HG03060 (cell line): ENCODE results near the gene MAGI2.

Experiments used
- ATAC-seq: cut with Tn5 transposase; IDR thresholded peaks from one replicate; pipeline ENCODE4 v1.9.1; 2021; ENCODE audit warnings: low read depth, moderate number of reproducible peaks; ENCODE audit not compliant: unreplicated experiment

MAGI2 gene

DNA sequence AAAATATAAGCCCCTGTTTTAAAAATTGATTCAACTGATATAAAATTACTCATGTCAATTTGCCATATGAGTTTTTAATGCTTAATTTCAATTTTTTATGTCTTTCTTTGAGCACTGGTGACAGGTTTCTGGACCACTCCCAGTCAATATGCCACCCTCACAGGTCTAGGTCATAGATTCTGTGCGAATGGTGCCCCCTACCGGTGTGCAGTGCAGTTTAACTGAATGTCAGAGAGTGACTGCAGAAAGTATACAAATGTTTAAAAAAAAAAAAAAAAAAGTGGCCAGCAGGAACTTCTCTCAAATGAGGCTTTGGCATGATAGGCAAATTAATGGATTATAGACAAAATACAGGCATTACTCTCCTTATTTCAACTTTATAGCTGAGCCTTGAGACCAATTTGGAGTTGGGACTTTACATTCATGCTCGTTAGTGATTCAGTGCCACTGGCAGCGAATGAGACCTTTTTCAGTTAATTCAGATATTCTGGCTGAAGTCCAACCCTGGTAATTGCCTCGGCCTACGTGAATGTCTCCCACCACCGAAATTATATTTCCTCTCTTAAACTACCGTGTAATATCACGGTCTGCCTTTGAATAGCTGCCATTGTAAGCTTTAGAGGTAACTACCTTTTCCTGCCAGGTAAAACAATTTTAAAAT lies 1227.3 kb downstream of the MAGI2 start:
- ATAC-seq = no peak

DNA sequence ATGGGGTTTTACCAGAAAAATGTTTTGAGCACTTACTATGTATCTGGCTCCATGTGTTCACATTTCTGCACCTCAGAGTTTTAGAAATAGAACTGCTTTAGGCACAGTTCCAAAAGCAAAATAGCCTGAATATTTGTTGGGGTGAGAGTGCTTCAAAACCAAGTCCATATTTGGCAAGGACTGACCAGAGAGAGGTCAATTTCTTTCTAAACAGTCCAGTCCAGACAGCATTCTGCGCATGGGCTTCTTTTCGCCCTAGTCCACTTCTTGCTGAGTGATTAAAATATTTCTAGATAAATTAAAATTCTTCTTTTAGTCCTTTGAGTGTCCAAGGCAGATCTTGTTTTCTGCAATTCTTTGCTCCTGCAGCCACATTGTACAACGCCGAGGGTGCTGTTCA lies 1227.9 kb downstream of the MAGI2 start:
- ATAC-seq = no peak

GRCh38 chr7:78224923-78225322 lies 1228.5 kb downstream of the MAGI2 start:
- no peak for ATAC-seq

DNA sequence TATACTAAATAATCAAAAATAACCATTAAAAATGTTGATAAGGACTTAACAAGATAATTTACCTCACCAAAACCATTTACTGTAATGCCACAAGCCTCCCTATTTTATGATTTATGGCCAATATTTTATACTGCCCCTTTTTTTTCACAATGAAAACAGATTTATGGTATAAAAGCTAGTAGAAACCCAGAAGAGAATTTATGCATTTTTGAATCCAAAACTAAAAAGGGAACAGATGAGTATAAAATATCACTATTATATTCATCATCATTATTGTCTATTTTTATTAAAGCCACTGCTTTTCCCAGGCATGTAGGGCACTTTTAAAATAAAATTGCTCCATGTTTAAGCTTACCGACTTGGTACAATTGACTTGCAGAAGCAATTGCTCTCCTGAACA lies 1229.9 kb downstream of the MAGI2 start:
- no peak for ATAC-seq

DNA sequence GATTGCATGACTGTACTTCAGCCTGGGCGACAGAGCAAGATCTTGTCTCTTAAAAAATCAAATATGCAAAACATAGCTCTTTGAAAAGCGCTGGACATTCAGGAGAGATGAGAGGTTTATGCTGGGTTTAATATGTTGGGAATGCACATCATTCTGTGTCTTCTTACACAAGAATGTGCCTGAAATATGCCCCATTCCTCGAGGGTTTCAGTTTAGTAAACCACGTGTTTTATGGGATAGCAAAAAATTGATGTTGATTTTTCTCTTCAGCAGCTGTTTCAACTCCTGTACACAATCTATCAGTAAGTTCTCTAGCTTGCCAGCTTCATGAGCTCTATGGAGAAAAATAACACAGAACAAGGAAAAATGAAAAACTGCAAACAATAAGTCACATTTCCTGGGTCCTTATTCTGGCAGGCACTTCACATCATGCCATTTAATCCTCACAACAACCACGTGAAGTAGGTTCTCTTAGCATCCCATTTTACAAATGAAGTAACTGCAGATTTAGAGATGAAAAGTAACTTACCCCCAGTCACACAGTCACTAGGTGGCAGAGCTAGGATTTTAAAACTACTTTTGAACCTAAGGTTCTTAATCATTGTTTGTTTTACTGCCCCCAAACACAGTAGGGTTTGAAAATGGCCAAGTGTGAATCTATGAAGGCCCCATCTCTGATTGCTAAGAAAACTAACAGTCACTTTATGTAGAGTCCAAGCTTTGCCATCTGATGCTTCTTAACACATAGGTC lies 1231.3 kb downstream of the MAGI2 start:
- ATAC-seq = no peak

DNA sequence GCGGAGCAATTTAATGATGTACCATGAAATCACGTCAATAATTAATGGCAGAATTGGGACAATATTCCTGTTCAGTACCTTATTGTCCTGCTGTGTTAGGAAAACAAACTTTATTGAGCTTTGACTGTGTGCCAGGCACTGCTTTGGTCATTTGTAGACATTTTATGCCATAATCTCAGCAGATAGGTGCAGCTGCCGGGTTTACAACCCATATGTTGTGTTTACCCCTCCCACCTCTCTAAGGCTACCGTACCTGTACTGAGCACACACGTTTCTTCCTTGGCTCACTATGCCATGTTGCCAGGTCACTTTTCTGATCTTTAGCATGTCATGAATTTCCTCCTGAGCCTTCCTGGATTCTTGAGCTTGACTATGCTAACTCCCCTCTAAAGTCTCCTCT lies 1232.7 kb downstream of the MAGI2 start:
- ATAC-seq = no peak

GRCh38 chr7:78218876-78219275 lies 1234.6 kb downstream of the MAGI2 start:
- ATAC-seq = no peak

- no peak for ATAC-seq
These were observed 1235.4 kb downstream of the MAGI2 start for GRCh38 chr7:78218051-78218450.

- ATAC-seq = no peak
These were observed 1238.3 kb downstream of the MAGI2 start for GRCh38 chr7:78215199-78215598.

GRCh38 chr7:78213402-78213801 lies 1240.1 kb downstream of the MAGI2 start:
- ATAC-seq = no peak

DNA sequence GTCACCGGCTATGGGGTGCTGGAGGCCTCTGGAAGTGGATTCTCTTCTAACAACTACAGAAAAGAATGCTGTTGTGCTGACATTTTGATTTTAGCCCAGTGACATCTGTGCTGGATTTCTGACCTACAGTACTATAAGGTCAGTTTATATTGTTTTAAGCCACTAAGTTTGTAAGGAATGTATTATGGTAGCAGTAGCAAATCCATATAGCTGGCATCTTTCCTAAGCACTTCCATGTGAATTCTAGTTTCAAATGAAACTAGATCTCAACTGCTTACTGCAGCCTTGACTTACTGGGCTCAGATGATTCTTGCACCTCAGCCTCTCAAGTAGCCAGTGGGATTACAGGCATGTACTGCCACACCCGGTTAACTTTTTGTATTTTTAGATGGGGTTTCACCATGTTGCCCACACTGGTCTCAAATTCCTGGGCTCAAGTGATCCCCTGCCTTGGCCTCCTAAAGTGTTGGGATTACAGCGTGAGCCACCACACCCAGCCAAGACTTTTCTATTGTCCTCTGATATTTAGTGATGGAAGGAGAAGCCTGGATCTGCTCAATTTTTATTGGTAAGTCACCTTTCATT lies 1240.9 kb downstream of the MAGI2 start:
- ATAC-seq = no peak

DNA sequence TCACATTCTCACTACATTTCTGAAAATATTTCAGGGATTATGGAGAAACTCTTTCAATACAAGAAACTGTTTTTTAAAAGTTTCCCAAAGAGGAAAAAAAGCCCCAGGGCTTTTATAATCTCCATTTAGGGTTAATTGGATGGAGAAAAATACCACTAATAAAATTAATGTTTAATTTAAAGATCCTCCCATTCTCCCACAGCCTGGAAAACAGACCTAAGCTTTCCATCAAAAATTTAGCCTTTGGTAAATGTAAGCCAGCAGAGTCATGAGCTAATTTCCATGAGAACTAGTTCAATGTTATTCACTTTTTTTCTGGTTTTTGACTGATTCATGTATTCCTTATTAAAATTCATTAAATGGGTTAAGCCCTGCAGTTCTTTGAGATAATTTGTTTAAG lies 1246.2 kb downstream of the MAGI2 start:
- ATAC-seq = no peak

DNA sequence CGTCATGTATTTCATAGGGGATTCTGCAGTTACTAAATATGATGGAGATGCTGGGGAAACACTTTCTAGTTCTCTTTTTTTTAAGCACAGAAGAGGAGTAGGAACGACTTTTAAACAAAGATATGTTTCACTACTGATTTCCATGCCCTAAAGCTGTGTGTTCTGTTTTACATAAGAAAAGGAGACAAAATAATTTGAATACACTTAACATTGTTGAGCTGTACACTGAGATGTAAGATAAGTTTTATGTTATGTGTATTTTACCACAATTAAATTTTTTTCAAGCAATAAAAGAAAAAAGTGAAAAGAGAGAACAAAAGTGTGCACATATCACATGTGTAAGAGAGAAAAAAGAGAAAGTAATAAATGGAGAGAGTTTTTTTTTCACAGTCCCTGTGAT lies 1246.7 kb downstream of the MAGI2 start:
- ATAC-seq = no peak

DNA sequence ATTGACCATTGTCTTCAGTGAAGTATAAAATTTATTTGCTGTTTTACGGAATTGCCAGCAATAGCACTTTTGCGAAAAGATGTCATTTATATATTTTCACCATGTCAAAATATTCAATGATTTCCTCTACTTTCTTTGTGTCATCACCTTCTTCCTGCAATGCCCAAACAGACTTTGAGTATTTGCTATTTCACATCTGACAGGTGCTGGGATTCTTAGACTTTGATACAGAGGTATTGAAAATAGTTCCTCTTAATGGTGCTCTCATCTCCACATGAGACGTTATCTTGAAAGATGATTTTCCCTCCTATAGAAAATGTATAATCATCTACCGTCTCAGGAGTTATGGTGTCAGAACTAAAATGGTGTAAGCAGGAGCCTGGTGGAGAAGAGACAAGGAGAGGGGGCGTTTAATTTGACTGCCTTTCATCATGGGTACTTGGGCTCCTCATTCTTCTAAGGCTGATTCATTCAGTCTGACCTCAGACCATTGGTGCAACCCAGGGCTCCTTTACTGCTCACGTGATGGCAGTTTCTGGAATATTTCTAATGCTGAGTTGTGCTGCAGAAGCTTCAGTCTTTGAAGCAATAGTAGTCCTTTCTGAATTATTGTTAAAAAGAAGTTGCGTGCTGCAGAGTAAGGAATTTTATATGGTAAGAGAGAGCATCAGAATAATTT lies 1250.3 kb downstream of the MAGI2 start:
- no peak for ATAC-seq

- no peak for ATAC-seq
These were observed 1254.7 kb downstream of the MAGI2 start for GRCh38 chr7:78198756-78199155.

DNA sequence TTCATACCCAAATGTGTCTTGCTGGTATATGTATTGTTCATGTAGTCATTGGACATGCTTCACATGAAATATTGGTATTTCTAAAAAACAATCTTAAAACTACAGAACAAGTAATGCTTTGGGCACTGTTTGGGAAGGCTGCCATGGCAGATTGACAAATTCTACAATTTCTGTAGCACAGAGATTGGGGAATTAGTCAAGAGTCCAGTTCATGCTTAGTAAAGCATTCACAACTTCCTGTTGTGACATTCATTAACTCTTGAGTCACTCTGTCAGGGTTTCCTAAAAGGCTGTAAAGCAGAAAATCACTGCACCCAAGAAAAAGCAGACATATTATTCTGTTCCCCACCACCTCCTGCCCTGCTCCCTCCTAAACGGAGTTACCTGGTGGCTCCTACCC lies 1256.0 kb downstream of the MAGI2 start:
- no peak for ATAC-seq

DNA sequence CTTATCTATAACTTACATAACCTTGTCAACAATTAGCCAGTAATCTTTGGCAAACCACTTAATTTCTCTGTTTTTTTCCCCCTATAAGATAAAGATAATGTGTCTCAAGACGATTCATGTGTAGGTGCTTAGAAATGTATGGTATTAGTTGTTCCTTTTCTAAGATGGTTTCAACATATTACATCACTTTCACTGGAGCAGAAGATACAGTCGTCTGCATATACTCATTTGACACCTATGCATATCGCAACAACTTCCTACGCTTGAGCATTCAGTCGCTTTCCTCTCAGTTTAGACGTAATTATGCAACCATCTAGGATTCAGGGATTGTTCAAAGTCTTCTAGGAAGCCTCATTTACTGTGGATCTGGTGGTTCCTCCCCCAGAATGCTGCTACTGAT lies 1258.2 kb downstream of the MAGI2 start:
- ATAC-seq = no peak

DNA sequence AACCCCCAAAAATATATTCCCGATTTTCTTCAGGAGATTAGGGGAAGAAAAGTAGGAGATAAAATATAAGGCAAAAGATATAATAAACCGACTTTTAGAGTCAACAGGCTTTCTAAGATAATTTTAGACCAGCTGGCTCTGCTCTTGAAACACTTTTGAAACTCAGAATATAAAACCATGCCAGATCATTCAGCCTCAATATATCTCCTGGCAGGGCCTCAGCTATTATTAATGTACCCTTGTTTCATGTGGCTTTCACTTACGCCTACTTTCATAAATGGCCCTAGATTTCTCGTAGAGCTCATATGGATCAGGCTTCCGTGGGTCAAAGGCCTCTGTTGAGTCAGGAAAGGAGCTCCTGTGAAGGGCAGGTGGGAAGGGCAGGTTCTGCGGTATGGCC lies 1258.9 kb downstream of the MAGI2 start:
- ATAC-seq = no peak

- ATAC-seq = no peak
These were observed 1261.9 kb downstream of the MAGI2 start for GRCh38 chr7:78191475-78192079.

DNA sequence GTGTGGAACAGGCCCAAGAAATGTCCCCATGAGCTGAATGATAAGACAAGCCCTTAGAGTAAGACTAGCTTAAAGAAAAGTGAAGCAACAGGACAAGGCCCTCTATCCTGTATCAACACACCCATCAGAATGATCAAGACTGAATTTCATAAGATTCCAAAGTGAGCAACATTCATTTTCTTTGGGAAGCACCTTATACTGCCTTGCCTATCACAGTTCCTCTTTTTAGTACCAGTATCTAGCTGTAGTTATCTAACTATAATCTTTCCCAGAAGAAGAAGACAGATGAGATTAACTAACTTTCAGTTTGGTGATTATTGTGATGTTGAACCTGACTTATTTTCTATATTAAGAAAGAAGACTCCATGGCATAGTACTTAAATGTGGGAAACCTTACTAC lies 1263.7 kb downstream of the MAGI2 start:
- ATAC-seq = no peak

GRCh38 chr7:78185149-78185745 lies 1268.2 kb downstream of the MAGI2 start:
- no peak for ATAC-seq
